OCI-LY1 (cell line): ENCODE measurements around the gene MAPK8IP3.

Source experiments
- H2AFZ ChIP-seq: fragments of 200-600 bp; sonication (generic), shearing (Covaris generic); 2 replicates; pipeline ENCODE4 v1.6.0; 2014; ENCODE audit warnings: antibody characterized with exemption, mild to moderate bottlenecking, low read length
- H3F3A ChIP-seq: fragments of 200-600 bp; sonication (generic), shearing (Covaris generic); 2 replicates; pipeline ENCODE4 v1.6.0; 2014; ENCODE audit warnings: mild to moderate bottlenecking, antibody characterized with exemption, low read length, moderate library complexity; ENCODE audit not compliant: insufficient read depth
- H3K27ac ChIP-seq: fragments of 200-600 bp; sonication (generic); 2 replicates; pipeline ENCODE4 v1.5.1; 2014; ENCODE audit warnings: low read length, mixed run types, mild to moderate bottlenecking, low read depth; ENCODE audit not compliant: poor library complexity, severe bottlenecking
- H3K27me3 ChIP-seq: fragments of 200-600 bp; sonication (generic); 2 replicates; pipeline ENCODE4 v1.6.0; 2014; ENCODE audit warnings: antibody characterized with exemption, mild to moderate bottlenecking, low read length, moderate library complexity; ENCODE audit not compliant: insufficient read depth
- H3K36me3 ChIP-seq: fragments of 200-600 bp; sonication (generic); 2 replicates; pipeline ENCODE4 v1.6.1; 2014; ENCODE audit warnings: mild to moderate bottlenecking, antibody characterized with exemption, low read length, moderate library complexity, mixed read lengths; ENCODE audit not compliant: insufficient read depth
- H3K4me1 ChIP-seq: fragments of 200-600 bp; sonication (generic); 2 replicates; pipeline ENCODE4 v1.5.1; 2014; ENCODE audit warnings: mild to moderate bottlenecking, low read length, moderate library complexity; ENCODE audit not compliant: insufficient read depth, severe bottlenecking
- H3K4me2 ChIP-seq: fragments of 200-600 bp; sonication (generic), shearing (Covaris generic); 2 replicates; pipeline ENCODE4 v1.6.1; 2014; ENCODE audit warnings: low read length
- H3K4me3 ChIP-seq: fragments of 200-600 bp; sonication (generic); 2 replicates; pipeline ENCODE4 v1.5.1; 2014; ENCODE audit warnings: low read length, low read depth, mild to moderate bottlenecking, mixed read lengths; ENCODE audit not compliant: poor library complexity, severe bottlenecking
- H3K79me2 ChIP-seq: fragments of 200-600 bp; shearing (Covaris generic); 2 replicates; pipeline ENCODE4 v1.6.1; 2016; ENCODE audit warnings: mixed run types, low read length, mixed read lengths; ENCODE audit not compliant: insufficient read depth
- H3K9ac ChIP-seq: fragments of 200-600 bp; sonication (generic), shearing (Covaris generic); 2 replicates; pipeline ENCODE4 v1.6.1; 2014; ENCODE audit warnings: mild to moderate bottlenecking, low read length, mixed read lengths
- H3K9me2 ChIP-seq: fragments of 200-600 bp; sonication (generic), shearing (Covaris generic); 2 replicates; pipeline ENCODE4 v1.6.1; 2014; ENCODE audit warnings: low read depth, mild to moderate bottlenecking, low read length, mixed read lengths
- H3K9me3 ChIP-seq: fragments of 200-600 bp; shearing (Covaris generic); 2 replicates; pipeline ENCODE4 v1.6.1; 2014; ENCODE audit warnings: low read length, mixed read lengths
- H4K20me1 ChIP-seq: fragments of 200-600 bp; sonication (generic), shearing (Covaris generic); 2 replicates; pipeline ENCODE4 v1.6.0; 2016; ENCODE audit warnings: mild to moderate bottlenecking, low read length; ENCODE audit not compliant: insufficient read depth
- EZH2 ChIP-seq: fragments of 200-600 bp; sonication (generic), shearing (Covaris generic); IDR thresholded peaks from 2 replicates; pipeline ENCODE4 v1.8.0; 2017; ENCODE audit warnings: borderline replicate concordance, mixed run types, mild to moderate bottlenecking, antibody characterized with exemption, low read length, moderate library complexity, mixed read lengths
- TF ChIP-seq, protein P1 (sequence below): fragments of 200-600 bp; sonication (generic), shearing (Covaris generic); IDR thresholded peaks from 2 replicates; pipeline ENCODE4 v1.5.1; 2017; ENCODE audit warnings: mild to moderate bottlenecking, antibody characterized with exemption, low read length, moderate library complexity, mixed read lengths

Gene MAPK8IP3

GRCh38 chr16:1662543-1662942, 43.5 kb upstream of the MAPK8IP3 start:
- TF ChIP-seq, protein P1, sequence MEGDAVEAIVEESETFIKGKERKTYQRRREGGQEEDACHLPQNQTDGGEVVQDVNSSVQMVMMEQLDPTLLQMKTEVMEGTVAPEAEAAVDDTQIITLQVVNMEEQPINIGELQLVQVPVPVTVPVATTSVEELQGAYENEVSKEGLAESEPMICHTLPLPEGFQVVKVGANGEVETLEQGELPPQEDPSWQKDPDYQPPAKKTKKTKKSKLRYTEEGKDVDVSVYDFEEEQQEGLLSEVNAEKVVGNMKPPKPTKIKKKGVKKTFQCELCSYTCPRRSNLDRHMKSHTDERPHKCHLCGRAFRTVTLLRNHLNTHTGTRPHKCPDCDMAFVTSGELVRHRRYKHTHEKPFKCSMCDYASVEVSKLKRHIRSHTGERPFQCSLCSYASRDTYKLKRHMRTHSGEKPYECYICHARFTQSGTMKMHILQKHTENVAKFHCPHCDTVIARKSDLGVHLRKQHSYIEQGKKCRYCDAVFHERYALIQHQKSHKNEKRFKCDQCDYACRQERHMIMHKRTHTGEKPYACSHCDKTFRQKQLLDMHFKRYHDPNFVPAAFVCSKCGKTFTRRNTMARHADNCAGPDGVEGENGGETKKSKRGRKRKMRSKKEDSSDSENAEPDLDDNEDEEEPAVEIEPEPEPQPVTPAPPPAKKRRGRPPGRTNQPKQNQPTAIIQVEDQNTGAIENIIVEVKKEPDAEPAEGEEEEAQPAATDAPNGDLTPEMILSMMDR, result no peak
- no peak for TF ChIP-seq EZH2
- Histone ChIP-seq H3K9me2 (no peaks in the 10 kb centered on the region), H3K4me3 (no peak overlapping the region), H3F3A (no peaks in the 10 kb centered on the region), H3K9ac (no peak overlapping the region), H3K27ac (no peak overlapping the region), H3K9me3 (no peaks in the 10 kb centered on the region), H2AFZ (no peak overlapping the region), H3K27me3 (no peaks in the 10 kb centered on the region), H3K4me2 (no peak overlapping the region), H3K4me1 (no peaks in the 10 kb centered on the region), H3K36me3 (peaks cover 89% of the 10 kb centered on the region), H4K20me1 (no peaks in the 10 kb centered on the region), H3K79me2 (no peaks in the 10 kb centered on the region)

GRCh38 chr16:1665829-1666228, 40.2 kb upstream of the MAPK8IP3 start:
- no peak for TF ChIP-seq EZH2
- TF ChIP-seq, protein P1, result no peak
- no peaks in the 10 kb centered on the region for H3K4me1 ChIP-seq
- no peaks in the 10 kb centered on the region for H3K9me3 ChIP-seq
- H2AFZ ChIP-seq, result no peak overlapping the region
- no peaks in the 10 kb centered on the region for H3K9me2 ChIP-seq
- H4K20me1 ChIP-seq, result no peaks in the 10 kb centered on the region
- H3K4me3 ChIP-seq, result no peak overlapping the region
- no peaks in the 10 kb centered on the region for H3F3A ChIP-seq
- H3K4me2 ChIP-seq, result no peak overlapping the region
- peaks cover 91% of the 10 kb centered on the region for H3K36me3 ChIP-seq
- H3K9ac ChIP-seq, result no peak overlapping the region
- H3K27ac ChIP-seq, result no peak overlapping the region
- no peaks in the 10 kb centered on the region for H3K79me2 ChIP-seq
- no peaks in the 10 kb centered on the region for H3K27me3 ChIP-seq

DNA sequence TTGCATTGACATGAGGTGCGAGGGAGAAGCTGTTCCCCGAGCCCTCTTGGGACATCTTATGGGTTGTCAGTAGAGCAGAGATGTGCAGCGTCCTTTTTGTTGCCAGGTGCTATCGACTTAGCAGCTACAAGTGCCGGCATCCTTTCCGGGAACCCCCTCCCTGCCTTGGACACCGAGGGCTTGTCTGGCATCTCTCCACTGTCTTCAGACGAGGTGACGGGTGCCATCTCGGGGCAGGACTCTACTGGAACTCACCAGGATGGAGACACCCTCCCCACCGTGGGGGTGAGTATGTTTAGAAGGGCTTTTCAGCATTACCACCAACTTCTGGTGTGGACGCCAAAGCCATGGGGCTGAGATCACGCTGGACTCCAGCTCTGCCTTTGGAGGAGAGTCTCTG, 39.7 kb upstream of the MAPK8IP3 start:
- Histone ChIP-seq H3K9me3 (no peaks in the 10 kb centered on the region), H3K27me3 (no peaks in the 10 kb centered on the region), H3K27ac (no peak overlapping the region), H3K9ac (no peak overlapping the region), H3K36me3 (peaks cover 96% of the 10 kb centered on the region), H3F3A (no peaks in the 10 kb centered on the region), H3K4me2 (no peak overlapping the region), H3K4me3 (no peak overlapping the region), H2AFZ (no peak overlapping the region), H3K9me2 (no peaks in the 10 kb centered on the region), H3K79me2 (no peaks in the 10 kb centered on the region), H3K4me1 (no peaks in the 10 kb centered on the region), H4K20me1 (no peaks in the 10 kb centered on the region)
- TF ChIP-seq, protein P1, result no peak
- no peak for TF ChIP-seq EZH2
